Neural progenitor cell (in vitro differentiated cells): Measurements from ENCODE around the gene TP63. TPM values are rescaled to one million over a fixed set of nuclear protein-coding genes. Genes with fewer than 3 reads are reported as not detected.

Experiments
- DNase-seq: peaks from one replicate; pipeline ENCODE4 v3.0.0-alpha.2; 2016; ENCODE audit warnings: low spot score
- H2AFZ ChIP-seq: fragments of 200-600 bp; sonication (generic); replicated peaks from 2 replicates; pipeline ENCODE4 v1.6.1; 2016; ENCODE audit warnings: antibody characterized with exemption
- H3F3A ChIP-seq: fragments of 200-600 bp; sonication (generic); 2 replicates; pipeline ENCODE4 v1.6.1; 2016; ENCODE audit warnings: antibody characterized with exemption, low read depth
- H3K27ac ChIP-seq: fragments of 200-600 bp; sonication (generic); 2 replicates; pipeline ENCODE4 v1.5.1; 2016; ENCODE audit warnings: mild to moderate bottlenecking
- H3K27me3 ChIP-seq: fragments of 200-600 bp; sonication (generic); 2 replicates; pipeline ENCODE4 v1.6.1; 2016; ENCODE audit warnings: mild to moderate bottlenecking, moderate library complexity
- H3K36me3 ChIP-seq: fragments of 200-600 bp; sonication (generic); 2 replicates; pipeline ENCODE4 v1.5.1; 2016
- H3K4me1 ChIP-seq: fragments of 200-600 bp; sonication (generic); 2 replicates; pipeline ENCODE4 v1.6.1; 2016; ENCODE audit warnings: mixed run types
- H3K4me2 ChIP-seq: fragments of 200-600 bp; sonication (generic); 2 replicates; pipeline ENCODE4 v1.6.1; 2016
- H3K4me3 ChIP-seq: fragments of 200-600 bp; sonication (generic); 2 replicates; pipeline ENCODE4 v1.5.1; 2016
- H3K79me2 ChIP-seq: fragments of 200-600 bp; sonication (generic); 2 replicates; pipeline ENCODE4 v1.6.1; 2016; ENCODE audit warnings: low read depth
- H3K9ac ChIP-seq: fragments of 200-600 bp; sonication (generic); 2 replicates; pipeline ENCODE4 v1.6.1; 2016
- H3K9me3 ChIP-seq: fragments of 200-600 bp; sonication (generic); 2 replicates; pipeline ENCODE4 v1.5.1; 2016; ENCODE audit warnings: low read depth
- H4K20me1 ChIP-seq: fragments of 200-600 bp; sonication (generic); 2 replicates; pipeline ENCODE4 v1.6.1; 2016; ENCODE audit warnings: low read depth
- H3K27ac Mint-ChIP-seq: 3 replicates; pipeline ENCODE4 v1.8.0; 2021; ENCODE audit warnings: mixed read lengths
- H3K27me3 Mint-ChIP-seq: 2 replicates; pipeline ENCODE4 v1.8.0; 2022; ENCODE audit warnings: low read depth, mild to moderate bottlenecking, inconsistent platforms, moderate library complexity, mixed read lengths; ENCODE audit not compliant: insufficient read depth
- H3K36me3 Mint-ChIP-seq: 3 replicates; pipeline ENCODE4 v1.8.0; 2021; ENCODE audit warnings: mixed read lengths
- H3K4me1 Mint-ChIP-seq: 3 replicates; pipeline ENCODE4 v1.8.0; 2021; ENCODE audit warnings: mixed read lengths
- H3K4me3 Mint-ChIP-seq: 3 replicates; pipeline ENCODE4 v1.8.0; 2021; ENCODE audit warnings: mild to moderate bottlenecking, moderate library complexity, mixed read lengths
- H3K9me3 Mint-ChIP-seq: 3 replicates; pipeline ENCODE4 v1.8.0; 2020; ENCODE audit warnings: mixed read lengths
- CTCF ChIP-seq: fragments of 200-600 bp; sonication (generic); IDR thresholded peaks from 2 replicates; pipeline ENCODE4 v1.5.1; 2017; ENCODE audit warnings: antibody characterized with exemption, mild to moderate bottlenecking
- EZH2 ChIP-seq: fragments of 200-600 bp; sonication (generic); IDR thresholded peaks from 2 replicates; pipeline ENCODE4 v1.6.1; 2017; ENCODE audit warnings: antibody characterized with exemption, mild to moderate bottlenecking, moderate library complexity
- EZH2phosphoT487 ChIP-seq: fragments of 200-600 bp; sonication (generic); IDR thresholded peaks from 2 replicates; pipeline ENCODE4 v1.6.1; 2017; ENCODE audit warnings: antibody characterized with exemption
- total RNA-seq: library from RNA; depleted of rRNA; stranded (reverse); fragments of >200 nt; gene quantifications from 2 replicates; pipeline ENCODE4 v1.2.3, GENCODE V29; 2015; ENCODE audit warnings: low replicate concordance

The TP63 gene
- total RNA-seq, 1 donor from 2014 or later, result 0.62 TPM

- H2AFZ ChIP-seq, result no peak overlapping the region
- no peak overlapping the region for H3K27ac ChIP-seq
- no peaks in the 10 kb centered on the region for H3K27me3 ChIP-seq
- no peaks in the 10 kb centered on the region for H3K4me1 ChIP-seq
- no peak overlapping the region for H3K4me2 ChIP-seq
- no peaks in the 10 kb centered on the region for H3K9me3 Mint-ChIP-seq
- no peaks in the 10 kb centered on the region for H3K27me3 Mint-ChIP-seq
- no peak overlapping the region for H3K27ac Mint-ChIP-seq
- H3K4me3 Mint-ChIP-seq, result no peak overlapping the region
- no peak for TF ChIP-seq EZH2
- no peak for TF ChIP-seq CTCF
- TF ChIP-seq EZH2phosphoT487, result no peak
- H3K4me3 ChIP-seq, result no peak overlapping the region
- no peaks in the 10 kb centered on the region for H3F3A ChIP-seq
- no peak for DNase-seq
- no peaks in the 10 kb centered on the region for H3K9me3 ChIP-seq
- no peaks in the 10 kb centered on the region for H4K20me1 ChIP-seq
- no peaks in the 10 kb centered on the region for H3K4me1 Mint-ChIP-seq
- H3K79me2 ChIP-seq, result no peaks in the 10 kb centered on the region
- no peaks in the 10 kb centered on the region for H3K36me3 ChIP-seq
- H3K36me3 Mint-ChIP-seq, result no peaks in the 10 kb centered on the region
- no peak overlapping the region for H3K9ac ChIP-seq
Measured at GRCh38 chr3:189883113-189883753, 252.0 kb downstream of the TP63 start.

- H3K27ac Mint-ChIP-seq, result no peak overlapping the region
- H3K36me3 ChIP-seq, result no peaks in the 10 kb centered on the region
- DNase-seq, result no peak
- H3K4me2 ChIP-seq, result no peak overlapping the region
- TF ChIP-seq CTCF (no peak), EZH2 (no peak), EZH2phosphoT487 (no peak)
- no peaks in the 10 kb centered on the region for H3K36me3 Mint-ChIP-seq
- no peaks in the 10 kb centered on the region for H3K9me3 Mint-ChIP-seq
- no peak overlapping the region for H3K4me3 Mint-ChIP-seq
- no peak overlapping the region for H2AFZ ChIP-seq
- no peaks in the 10 kb centered on the region for H3F3A ChIP-seq
- no peak overlapping the region for H3K4me3 ChIP-seq
- H3K9me3 ChIP-seq, result no peaks in the 10 kb centered on the region
- H3K27me3 ChIP-seq, result no peaks in the 10 kb centered on the region
- H3K4me1 Mint-ChIP-seq, result no peaks in the 10 kb centered on the region
- H4K20me1 ChIP-seq, result no peaks in the 10 kb centered on the region
- H3K27me3 Mint-ChIP-seq, result no peaks in the 10 kb centered on the region
- H3K9ac ChIP-seq, result no peak overlapping the region
- no peak overlapping the region for H3K27ac ChIP-seq
- no peaks in the 10 kb centered on the region for H3K79me2 ChIP-seq
- H3K4me1 ChIP-seq, result no peaks in the 10 kb centered on the region
Measured at GRCh38 chr3:189890496-189890895, 259.3 kb downstream of the TP63 start.

GRCh38 chr3:189896533-189896932, 265.3 kb downstream of the TP63 start:
- Histone ChIP-seq H3K4me3 (no peak overlapping the region), H2AFZ (no peak overlapping the region), H4K20me1 (no peaks in the 10 kb centered on the region), H3K9ac (no peak overlapping the region), H3K4me1 (no peaks in the 10 kb centered on the region), H3K27ac (no peak overlapping the region), H3K9me3 (no peaks in the 10 kb centered on the region), H3K36me3 (no peaks in the 10 kb centered on the region), H3K27me3 (no peaks in the 10 kb centered on the region), H3K79me2 (no peaks in the 10 kb centered on the region), H3F3A (no peaks in the 10 kb centered on the region), H3K4me2 (no peak overlapping the region)
- no peaks in the 10 kb centered on the region for H3K9me3 Mint-ChIP-seq
- H3K27me3 Mint-ChIP-seq, result no peaks in the 10 kb centered on the region
- H3K36me3 Mint-ChIP-seq, result no peaks in the 10 kb centered on the region
- no peak overlapping the region for H3K27ac Mint-ChIP-seq
- no peak for TF ChIP-seq CTCF
- TF ChIP-seq EZH2phosphoT487, result no peak
- no peak for TF ChIP-seq EZH2
- H3K4me1 Mint-ChIP-seq, result no peaks in the 10 kb centered on the region
- DNase-seq, result no peak
- no peak overlapping the region for H3K4me3 Mint-ChIP-seq
